Activated CD4-positive, CD25-positive, alpha-beta regulatory T cell treated with anti-CD3 and anti-CD28 coated beads, Interleukin-2, amount 50 U/mL, for 24 hours (primary cell): Measurements from ENCODE around the gene TBXAS1.

ENCODE experiments used
- ATAC-seq, 2 donors: fragments of 150-1000 bp; cut with Tn5 transposase; one replicate each; pipeline ENCODE4 v1.10.0; 2021; ENCODE audit warnings: mild to moderate bottlenecking in 1 of 2, moderate library complexity in 1 of 2

Gene TBXAS1

DNA sequence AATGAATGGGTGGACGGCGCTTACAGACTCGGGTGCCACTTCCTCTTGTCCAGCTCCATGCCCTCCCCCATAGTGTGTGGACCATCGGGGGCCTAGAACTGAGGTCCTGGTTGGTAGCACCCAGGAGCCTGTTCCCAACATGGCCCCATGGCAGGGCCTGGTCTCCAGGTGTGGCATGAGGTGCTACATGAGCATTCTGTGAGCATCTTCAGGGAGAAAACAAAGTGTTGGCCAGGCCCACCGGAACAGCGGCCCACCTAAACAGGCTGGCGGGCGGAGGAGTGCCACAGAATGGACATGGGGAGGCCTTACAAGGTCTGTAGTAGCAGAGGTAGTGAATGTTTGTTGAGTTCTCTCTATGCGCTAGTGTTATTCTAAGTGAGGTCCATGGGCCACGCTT, 156.7 kb downstream of the TBXAS1 start:
- no peak for ATAC-seq

DNA sequence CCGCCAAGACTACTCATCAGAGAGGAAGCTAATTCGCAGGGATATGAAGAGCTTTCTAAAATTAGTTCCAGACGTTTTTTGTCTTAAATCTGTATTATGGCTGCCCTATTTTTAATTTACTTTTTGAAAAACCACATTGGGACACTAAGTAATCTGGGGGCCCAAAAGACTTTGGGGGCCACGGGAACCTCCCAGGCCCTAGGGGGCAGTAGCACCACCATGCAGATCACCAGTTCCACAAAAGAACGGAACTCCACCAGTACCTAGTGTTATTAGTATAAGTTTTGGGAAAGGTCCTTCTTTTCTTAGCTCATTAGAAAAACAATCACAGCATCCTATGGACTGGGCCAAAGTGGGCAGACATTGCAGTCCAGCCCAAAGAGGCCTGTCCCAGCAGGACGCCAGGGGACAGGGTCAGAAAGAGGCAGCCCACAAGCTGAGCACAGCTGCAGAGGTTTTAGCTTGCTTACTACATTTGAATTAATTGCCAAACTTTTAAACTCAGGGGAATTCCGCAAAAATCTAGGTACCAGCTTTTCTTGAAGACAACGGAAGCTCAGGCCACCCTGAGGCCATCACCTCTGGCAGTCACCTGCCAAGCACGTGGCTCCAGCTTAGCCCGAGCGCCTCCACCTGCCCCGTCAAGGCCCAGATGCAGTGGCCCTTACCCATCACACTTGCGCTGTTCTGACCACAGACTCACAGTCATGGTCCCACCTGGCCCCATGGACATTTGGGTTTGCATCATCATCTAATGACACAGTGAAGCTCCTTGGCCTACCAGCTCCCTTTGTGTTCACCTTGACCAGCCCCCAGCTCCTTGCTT, 158.8 kb downstream of the TBXAS1 start:
- ATAC-seq: no peak

DNA sequence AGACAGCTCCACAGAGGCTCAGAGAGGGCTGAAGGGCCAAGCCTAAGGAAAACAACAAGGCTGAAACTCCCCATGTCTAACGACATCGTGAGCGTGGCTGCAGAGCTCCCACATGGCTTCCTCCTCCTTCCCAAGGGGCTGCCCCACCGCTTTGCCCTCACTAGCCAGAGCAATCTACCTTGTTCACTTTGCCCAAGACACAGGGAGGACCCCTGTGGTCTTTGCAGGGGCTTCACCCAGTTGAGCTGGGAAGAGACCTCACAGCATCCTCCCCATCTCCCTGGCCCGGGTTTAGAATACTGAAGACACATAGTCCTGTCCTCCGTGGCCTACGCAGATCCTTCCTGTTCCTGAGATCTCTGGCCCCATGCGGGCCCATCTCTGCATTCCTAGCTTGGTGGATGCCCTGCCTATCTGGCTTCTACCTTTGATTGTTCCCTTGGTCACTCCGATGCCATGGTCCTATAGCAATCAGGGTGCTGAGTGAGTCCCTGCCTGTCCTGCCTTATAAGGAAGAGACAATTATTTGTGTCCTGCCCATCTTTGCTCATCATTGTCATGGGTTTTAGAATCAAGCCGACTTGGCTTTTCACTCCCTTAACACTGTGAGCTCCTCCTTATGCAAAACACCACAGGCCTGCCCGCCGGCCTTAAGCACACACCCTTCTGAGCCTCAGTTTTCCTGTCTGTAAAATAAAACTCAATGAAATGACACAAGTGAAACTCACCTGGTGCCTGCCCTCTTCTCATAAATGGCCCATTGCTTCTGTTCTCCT, 160.5 kb downstream of the TBXAS1 start:
- ATAC-seq: no peak

DNA sequence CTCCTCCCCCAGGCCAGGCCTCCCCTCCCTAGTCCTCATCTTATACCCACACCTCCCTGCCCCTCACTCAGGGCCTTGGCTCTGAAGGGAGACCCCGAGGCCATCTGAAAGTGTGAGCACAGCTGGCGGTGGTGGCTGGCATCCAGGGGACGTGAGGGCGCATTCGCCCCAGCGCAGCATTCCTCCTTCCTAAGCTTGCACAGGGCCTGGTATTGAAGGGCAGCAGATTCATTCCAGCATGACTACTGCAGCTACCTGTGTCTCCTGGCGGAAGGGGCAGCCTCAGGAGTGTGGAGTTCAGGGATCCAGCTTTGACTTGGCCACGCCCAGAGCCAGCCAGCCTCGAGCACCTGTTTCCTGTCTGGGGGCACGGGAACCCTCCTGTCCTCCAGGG, 161.1 kb downstream of the TBXAS1 start:
- no peak for ATAC-seq

DNA sequence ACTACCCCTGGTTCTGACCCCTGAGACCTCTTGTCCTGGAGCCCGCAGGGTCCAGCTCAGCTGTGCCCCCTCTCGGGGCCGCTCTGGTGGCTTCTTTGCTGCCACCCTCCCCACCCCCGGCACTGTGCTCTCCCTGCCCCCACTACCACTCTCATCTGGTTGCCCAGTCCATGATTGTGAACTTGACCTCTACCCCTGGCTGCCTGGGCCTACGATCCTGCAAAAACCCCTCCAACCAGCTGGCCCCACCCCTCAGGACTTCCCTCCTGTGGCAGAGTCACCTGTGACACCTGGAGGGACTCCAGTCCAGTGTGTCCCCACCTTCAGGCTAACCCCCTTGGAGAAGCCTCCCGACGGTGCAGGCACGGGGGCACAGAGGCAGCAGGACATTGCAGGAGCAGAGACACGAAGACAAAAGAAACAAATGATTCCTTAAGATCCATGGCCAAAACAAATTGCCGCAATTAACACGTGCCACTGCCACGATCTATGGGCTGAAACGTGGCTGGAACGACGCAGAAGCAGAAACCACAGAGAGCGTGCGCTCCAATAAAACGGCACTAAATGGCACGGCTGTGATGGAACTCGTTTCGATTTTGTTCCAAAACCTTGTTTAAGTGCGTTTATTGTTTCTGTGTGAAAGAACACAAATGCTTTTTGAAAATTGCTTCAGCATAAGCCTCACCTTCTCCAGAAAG, 161.7 kb downstream of the TBXAS1 start:
- no peak for ATAC-seq

DNA sequence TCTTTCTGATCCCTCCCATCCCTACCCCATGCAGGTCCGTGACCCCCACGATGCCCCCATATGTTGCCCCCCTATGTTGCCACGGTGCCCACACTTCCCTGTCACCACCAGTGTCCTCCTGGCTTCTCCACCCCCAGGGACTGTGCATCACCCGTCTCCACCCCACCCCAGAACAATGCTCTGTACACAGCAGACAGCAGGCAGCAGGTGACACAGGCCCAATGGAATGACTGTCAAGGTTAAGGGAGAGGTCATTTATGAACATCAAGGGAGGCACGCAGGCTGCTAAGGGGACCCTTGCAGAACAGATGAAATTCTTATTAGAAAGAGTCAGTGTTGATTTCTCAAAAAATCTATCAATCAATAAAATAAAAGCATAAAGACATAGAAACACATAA, 162.2 kb downstream of the TBXAS1 start:
- no peak for ATAC-seq

DNA sequence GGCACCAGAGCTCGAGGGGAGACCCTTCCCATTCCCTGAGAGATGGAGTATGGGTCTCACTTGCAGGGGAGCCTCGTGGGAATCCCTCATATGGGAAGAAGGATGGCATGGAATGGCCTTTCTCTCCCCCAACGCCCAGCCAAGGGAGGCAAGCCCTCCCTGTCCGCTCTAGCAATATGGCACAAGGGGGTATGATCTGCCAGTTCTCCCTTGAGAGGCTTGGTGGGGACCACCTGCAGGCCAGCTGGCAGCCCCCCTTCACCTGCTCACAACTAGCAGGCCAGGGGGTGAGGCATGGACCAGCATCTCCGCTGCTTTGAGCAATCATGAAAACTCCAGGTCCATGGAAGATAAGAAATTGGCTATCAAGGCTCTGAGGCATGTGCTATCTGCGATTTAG, 162.8 kb downstream of the TBXAS1 start:
- ATAC-seq: no peak

DNA sequence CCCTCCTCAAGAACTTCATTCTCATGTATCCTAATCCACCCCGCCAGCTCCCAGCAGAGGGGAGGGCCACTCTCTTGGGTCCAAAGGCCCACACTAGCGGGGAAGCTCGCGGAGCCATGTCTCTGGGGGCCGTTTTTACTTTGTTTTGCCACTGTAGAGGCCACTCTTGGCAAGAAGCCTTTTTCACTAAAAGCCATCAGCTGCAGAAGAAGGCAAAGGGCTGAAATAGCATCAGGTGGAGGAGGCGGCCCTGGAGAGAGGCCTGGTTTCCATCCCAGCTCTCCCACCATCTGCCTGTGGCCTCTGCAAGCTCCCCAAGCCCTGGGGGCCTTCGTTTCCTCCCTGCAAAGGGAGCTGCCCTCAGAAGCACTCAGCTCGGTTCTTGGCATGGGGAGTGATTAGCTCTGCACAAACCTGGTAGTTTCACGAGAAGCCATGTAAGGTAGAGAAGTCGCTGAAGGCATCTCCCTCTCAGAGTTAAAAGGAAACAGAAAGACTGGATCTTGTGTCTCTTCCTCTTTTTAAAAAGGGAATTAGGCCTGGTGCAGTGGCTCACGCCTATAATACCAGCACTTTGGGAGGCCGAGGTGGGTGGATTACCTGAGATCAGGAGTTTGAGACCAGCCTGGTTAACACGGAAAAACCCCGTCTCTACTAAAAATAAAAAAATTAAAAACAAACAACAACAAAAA, 163.4 kb downstream of the TBXAS1 start:
- ATAC-seq: no peak

DNA sequence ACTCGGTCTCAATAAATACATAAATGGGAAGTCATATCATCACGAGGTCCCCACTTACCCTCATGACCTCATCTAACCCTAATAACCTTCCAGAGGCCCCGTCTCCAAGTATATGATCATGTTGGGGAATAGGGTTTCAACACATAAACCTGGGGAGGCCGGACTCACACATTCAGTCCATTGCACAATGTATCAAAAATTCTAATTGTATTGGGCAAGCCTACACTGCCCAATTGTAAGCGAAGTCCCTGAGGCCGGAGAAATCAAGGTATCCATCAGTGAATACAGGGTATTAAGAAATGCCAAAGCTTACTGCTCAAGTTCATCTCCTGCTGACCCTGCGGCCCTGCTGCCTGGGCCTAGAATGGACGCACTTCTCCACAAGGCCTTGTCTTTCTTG, 164.1 kb downstream of the TBXAS1 start:
- ATAC-seq: no peak

DNA sequence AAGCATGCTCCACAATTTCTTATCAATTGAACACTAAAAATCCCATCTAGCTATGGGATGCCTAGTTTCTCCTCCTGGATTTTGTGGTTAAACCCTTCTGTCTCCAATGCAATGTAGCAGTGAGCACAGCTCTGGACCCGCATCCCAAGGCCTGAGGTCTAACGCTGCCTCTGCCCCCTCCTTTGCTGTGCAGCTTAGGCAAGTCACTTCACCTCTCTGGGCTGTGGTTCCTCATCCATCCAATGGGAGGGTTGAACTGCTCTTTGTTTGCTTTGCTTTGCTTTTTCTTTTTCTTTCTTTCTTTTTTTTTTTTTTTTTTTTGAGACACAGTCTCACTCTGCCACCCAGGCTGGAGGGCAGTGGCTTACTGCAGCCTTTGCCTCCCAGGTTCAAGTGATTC, 164.5 kb downstream of the TBXAS1 start:
- no peak for ATAC-seq

DNA sequence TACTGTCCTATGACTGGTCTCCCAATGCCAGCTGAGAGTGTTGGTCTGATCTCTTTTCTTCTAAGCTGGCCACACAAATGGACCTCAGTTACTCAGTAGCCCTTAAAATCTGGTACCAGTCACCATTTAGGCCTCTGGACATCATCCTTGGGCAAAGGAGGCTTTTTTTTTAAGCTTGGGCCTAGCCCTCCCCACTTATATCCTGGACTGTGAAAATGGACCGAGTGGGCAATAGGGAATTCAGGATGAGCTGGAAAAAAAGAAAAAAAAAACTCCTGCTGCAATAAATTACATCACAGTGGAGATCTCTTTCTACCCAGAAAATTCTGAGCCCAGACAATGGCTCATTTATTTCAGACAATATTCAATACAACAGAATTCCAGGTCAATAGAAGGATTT, 165.3 kb downstream of the TBXAS1 start:
- no peak for ATAC-seq

DNA sequence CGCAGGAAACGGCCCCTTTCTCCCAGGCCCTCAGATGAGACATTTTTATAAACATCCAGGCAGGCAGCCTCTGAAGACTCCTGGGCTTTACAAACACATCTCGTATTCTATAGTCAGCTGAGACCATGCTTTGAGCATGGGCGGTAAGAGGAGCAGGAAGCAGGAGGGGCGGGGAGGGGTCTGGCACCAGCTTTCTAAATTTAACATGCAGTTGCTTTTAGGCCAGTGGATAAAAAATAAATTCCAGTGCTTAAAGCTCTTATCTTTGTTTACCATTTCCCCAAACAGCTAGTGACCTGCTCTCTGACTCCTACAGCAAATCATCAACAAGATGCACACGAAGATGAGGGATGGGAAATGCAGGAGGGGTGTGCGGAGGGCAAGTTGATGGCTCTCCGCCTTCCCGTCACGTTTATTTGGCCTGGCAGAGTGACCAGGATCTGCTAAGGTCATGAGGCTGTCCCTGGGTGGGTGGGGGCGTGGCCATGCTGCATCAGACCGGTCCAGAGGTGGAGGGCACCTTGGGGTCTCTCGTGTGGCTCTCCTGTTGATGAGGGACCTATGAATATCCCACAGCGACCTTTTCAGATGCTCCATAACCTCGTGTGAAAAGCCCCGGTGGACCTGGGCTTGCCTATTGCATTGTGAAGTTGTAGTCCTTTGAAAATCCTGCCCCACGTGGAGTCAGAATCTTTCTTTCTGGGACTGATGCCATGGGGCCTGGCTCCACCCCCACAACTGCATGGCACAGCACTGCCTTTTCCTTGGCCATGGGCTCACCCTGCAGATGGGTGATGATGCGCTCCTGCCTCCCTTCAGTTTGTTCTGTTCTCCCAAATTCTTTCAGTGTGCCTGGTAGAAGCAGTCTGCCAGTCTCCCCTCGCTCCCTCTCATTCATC, 166.2 kb downstream of the TBXAS1 start:
- ATAC-seq: no peak

DNA sequence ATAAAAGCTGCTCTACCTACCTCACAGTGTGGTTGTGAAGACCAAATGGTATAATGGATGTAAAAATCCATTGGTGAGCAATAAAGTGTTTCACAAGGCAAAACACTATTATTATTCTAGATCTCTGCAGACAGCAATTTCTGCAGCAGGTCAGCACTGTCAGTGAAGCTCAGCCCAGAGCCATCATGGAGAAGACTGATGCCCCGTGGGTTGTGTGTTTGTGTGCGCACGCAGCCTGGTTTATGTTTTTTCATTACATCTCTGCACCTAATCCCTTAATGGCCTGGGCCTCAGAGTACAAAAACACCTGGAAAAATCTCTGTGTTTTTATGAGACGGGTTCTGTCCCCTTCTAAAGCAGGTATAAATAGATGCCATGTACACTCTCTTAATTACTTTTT, 169.5 kb downstream of the TBXAS1 start:
- ATAC-seq: no peak

DNA sequence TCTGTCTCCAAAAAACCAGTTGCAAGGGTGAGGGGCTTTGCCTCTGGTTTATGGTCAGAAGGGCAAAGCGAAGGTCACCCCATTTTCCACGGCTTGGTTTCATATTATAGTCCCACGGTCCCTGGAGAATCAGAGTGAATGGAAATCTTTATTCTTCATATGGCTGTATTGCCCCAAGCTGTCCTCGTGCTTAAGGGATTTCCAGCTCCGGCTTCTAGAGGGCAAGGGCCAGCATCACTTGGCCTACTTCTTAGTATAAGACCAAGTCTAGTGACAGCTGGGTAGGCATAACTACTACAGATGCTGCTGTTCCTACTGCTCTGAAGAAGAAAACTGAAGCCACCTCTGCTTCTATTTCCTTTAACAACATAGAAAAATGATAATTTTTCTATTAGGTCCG, 170.5 kb downstream of the TBXAS1 start:
- ATAC-seq: no peak

DNA sequence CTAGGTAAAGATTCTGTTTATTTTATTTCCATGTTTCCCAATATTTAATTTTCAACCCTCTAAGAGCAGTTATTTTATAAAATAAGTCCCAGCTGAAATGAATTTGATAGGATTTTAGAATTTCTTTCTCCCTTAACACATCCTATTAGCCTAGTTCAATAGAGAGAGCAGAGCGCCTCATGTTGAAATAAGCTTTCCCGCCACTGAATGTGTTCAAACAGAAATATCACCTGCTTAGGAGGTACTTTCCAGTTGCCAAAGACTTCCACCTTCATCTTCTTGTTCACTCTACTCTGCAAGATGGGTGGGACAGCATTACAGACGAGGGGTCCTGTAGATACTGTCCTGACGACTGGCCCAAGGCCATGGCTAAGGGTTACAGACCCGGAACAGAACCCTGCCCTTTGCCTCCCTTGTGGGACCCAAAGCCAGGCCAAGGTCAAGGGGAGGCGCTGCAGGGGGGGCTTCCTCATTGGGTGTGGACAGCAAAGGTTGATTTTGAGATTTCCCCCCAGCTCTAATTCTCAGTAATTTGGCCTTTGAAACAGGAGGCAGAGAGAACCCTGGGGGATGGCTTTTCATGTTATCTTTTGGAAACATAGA, 171.7 kb downstream of the TBXAS1 start:
- ATAC-seq: no peak

DNA sequence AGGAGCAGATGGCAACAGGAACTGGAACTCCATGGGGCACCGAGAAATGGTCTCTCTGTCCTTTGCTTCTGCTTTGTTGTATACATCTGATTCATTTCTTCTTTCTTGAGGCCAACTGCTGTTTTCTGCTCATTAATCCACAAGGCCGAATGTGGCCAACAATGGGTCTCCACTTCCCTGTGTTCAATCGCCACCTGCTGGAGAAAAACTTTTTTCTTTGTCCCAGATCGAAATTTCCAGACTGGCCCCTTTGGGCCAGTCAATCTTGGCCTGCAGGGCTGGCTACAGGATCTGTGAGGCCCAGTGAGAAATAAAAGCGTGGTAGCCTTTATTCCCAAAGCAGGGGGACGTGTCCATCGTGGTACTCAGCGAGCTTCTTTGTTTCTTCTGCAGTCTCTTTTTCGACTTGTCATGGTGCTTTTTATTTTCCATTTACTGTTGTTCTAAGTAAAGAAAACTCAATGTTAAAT, 174.9 kb downstream of the TBXAS1 start:
- ATAC-seq: no peak

DNA sequence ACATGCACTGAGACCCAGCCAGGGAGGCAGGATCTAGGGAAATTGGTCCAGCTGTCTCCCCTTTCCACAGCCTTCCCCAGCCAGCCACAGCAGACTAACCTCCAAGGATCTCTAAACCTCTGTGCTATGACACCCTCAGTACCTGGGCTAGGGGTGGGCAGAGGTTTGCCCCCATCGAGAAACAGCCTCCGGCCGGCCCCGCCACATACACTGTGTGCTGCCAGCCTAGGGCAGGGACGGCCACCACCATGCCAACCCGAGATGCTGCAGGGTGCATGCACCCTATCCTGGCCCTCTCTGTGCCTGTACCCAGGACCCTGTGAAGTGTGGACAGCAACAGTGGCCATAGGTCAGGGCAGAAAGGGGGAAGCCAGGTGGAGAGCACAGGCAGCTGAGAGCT, 175.6 kb downstream of the TBXAS1 start:
- no peak for ATAC-seq

DNA sequence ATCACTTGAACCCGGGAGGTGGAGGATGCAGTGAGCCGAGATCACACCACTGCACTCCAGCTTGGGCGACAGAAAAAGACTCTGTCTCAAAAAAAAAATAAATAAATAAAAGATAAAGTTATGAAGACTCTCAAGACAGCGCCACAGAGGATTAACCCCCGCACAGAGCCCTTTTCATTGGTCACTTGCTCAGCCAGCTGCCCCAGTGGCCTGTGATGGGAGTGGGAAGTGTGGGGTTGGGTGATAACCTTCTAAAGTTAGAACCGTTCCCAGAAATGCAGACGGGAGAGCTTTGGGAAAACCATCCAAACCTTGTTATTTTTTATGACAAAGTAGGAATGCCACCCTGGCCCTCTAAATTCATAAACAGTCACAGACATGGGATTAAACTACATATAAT, 176.3 kb downstream of the TBXAS1 start:
- ATAC-seq: no peak

DNA sequence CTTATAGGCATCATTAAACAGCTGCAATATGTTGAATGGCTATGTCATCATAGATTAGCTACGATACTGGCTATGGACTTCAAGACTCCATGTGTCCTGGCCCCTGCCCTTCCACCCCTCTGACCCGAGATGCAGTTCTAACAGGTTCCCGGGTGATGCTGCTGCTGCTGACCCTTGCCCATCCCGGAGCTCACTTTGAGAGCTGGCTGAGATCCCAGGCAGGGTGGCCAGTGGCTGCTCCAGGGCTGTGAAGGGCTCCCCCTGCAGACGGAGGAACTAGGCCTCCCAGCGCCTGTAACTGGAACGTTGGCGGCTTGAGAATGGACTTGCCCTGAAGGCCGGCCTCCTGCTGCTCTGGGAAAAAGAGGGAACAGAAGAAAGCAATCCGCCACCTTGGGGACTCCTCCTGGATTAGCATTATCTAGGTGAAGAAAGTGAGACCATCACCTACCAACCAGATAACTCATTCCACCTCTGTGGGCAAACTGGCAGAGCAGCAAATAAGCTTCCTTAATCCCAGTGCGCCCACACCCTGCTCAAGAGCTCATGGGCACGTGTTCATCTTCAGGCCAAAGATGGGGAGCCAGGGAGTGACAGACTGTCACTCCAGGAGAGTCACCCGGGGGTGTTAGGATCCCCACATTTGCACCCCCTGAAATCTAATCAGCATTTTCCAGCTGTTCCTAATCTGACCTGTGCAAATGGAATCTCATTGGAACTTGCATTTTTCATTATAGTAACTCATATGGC, 176.9 kb downstream of the TBXAS1 start:
- ATAC-seq: no peak

DNA sequence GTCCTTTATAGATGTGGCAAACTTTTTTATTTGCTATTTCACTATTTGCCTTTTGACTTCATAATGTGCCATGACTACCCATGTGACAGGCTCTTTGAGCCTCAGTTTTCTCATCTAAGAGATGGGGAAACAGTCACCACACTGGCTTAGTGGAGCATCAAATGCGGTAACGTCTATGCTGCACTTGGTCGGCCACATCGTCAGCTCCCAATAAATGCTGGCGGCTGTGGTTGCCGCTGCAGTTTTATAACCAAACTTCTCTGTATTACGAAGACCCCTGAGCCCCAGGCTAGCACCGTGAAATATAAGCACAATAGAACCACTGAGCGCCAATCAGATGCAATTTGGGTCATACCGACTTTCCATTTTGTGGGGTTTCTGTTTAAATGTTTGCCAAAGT, 177.5 kb downstream of the TBXAS1 start:
- no peak for ATAC-seq
